Aorta (tissue), 5 donors: ENCODE results near the gene SOX11. TPM values are rescaled to one million over a fixed set of nuclear protein-coding genes. Genes with fewer than 3 reads are reported as not detected.
A peak's percentile ranks its signal among the peaks of the same experiment; 100 is the strongest.

Experiments
- ATAC-seq: fragments of 200-7000 bp; cut with Tn5 transposase; one replicate; pipeline ENCODE4 v1.9.1; 2022; ENCODE audit warnings: moderate library complexity; ENCODE audit not compliant: low FRiP score
- DNase-seq, 2 donors: peaks; one replicate each; pipeline ENCODE4 v3.0.0-alpha.2; 2020
- H3K27ac ChIP-seq, 2 donors: one replicate each; pipeline ENCODE4 v1.5.1; 2013; ENCODE audit warnings: low read length in 2 of 2, mild to moderate bottlenecking in 2 of 2, moderate library complexity in 2 of 2, control low read depth in 1 of 2, inconsistent platforms in 1 of 2, low read depth in 1 of 2
- H3K27me3 ChIP-seq, 2 donors: one replicate each; pipeline ENCODE4 v1.6.1; 2013; ENCODE audit warnings: control low read depth in 1 of 2, low read length in 1 of 2, mild to moderate bottlenecking in 1 of 2, moderate library complexity in 1 of 2; ENCODE audit not compliant: insufficient read depth in 2 of 2, control insufficient read depth in 1 of 2
- H3K36me3 ChIP-seq, 2 donors: one replicate each; pipeline ENCODE4 v1.6.1; 2013; ENCODE audit warnings: control low read depth in 1 of 2, low read length in 1 of 2, mild to moderate bottlenecking in 1 of 2; ENCODE audit not compliant: insufficient read depth in 2 of 2, control insufficient read depth in 1 of 2
- H3K4me1 ChIP-seq, 2 donors: one replicate each; pipeline ENCODE4 v1.6.1; 2013; ENCODE audit warnings: low read length in 2 of 2, control low read depth in 1 of 2, mild to moderate bottlenecking in 1 of 2, moderate library complexity in 1 of 2; ENCODE audit not compliant: insufficient read depth in 2 of 2, control insufficient read depth in 1 of 2
- H3K4me3 ChIP-seq, 2 donors: one replicate each; pipeline ENCODE4 v1.5.1; 2013; ENCODE audit warnings: low read length in 2 of 2, control low read depth in 1 of 2, mild to moderate bottlenecking in 1 of 2
- H3K9me3 ChIP-seq: one replicate; pipeline ENCODE4 v1.6.1; 2013; ENCODE audit warnings: mild to moderate bottlenecking, low read length; ENCODE audit not compliant: control insufficient read depth
- WGBS, 2 donors: extraction: QIAGEN DNeasy Blood & Tissue Kit; methylation state at CpG; one replicate each; pipeline ENCODE4 v1.1.7; 2013; 5-methylcytosine and 5-hydroxymethylcytosine counted together
- intact Hi-C, 2 donors: fragments of 100-400 bp; cut with DNase I; formaldehyde crosslinking; loops; one replicate each; pipeline versions ENCODE4 v1.14.2 to v1.15.0; 2022
- polyA plus RNA-seq, 2 donors: library from polyadenylated mRNA; stranded (reverse); fragments of 200-250 nt; gene quantifications; one replicate each; pipeline ENCODE4 v1.2.3, GENCODE V29; 2013
- total RNA-seq, 2 donors: library from RNA; stranded (reverse); fragmentation: NEBNext Ultra II Directional; extraction: Animal tissue kit (Norgen Biotek cat#: 25700); gene quantifications; one replicate each; pipeline ENCODE4 v1.2.1, GENCODE V29; 2021
- donor health status: healthy with polysubstance abuse.
- donor health status: Bipolar disorder and iron deficiency.
- donor health status: DM: no; HTN: no; CAD: no.
- donor health status: DM: no; HTN: no; CAD: no.
- donor health status: DM: yes; HTN: yes; CAD: no.

The SOX11 gene
- total and polyA plus RNA-seq, 4 donors = 0.03 TPM; not detected in 3

- no peak for ATAC-seq
- intact Hi-C loops = no loop called here
These were observed 13.3 kb downstream of the SOX11 start for GRCh38 chr2:5705490-5705889.

GRCh38 chr2:5706717-5707455 lies 14.7 kb downstream of the SOX11 start:
- H3K9me3 ChIP-seq = no peaks in the 10 kb centered on the region
- no peak overlapping the region for H3K4me3 ChIP-seq
- peaks cover 0 to 4% of the 10 kb centered on the region in 2 donors for H3K27me3 ChIP-seq
- intact Hi-C loops = no loop called here
- peak; percentile 7 for ATAC-seq
- WGBS, 2 donors = 82 to 85% methylated on average over 56 of the region's 56 CpGs
- no peak for DNase-seq
- H3K36me3 ChIP-seq = no peaks in the 10 kb centered on the region
- H3K27ac ChIP-seq = no peak overlapping the region
- H3K4me1 ChIP-seq = no peaks in the 10 kb centered on the region

More at GRCh38 chr2:5705490-5705889, 13.3 kb downstream of the SOX11 start:
- H3K9me3 ChIP-seq = no peaks in the 10 kb centered on the region
- no peaks in the 10 kb centered on the region for H3K36me3 ChIP-seq
- 95 to 100% methylated on average over 4 of the region's 4 CpGs for WGBS, 2 donors
- no peak overlapping the region for H3K4me3 ChIP-seq
- H3K4me1 ChIP-seq = no peaks in the 10 kb centered on the region
- H3K27me3 ChIP-seq = peaks cover 0 to 4% of the 10 kb centered on the region in 2 donors
- H3K27ac ChIP-seq = no peak overlapping the region
- DNase-seq = no peak

- Histone ChIP-seq H3K36me3 (no peaks in the 10 kb centered on the region), H3K4me1 (no peaks in the 10 kb centered on the region), H3K27ac (no peak overlapping the region), H3K9me3 (peaks cover 1% of the 10 kb centered on the region), H3K27me3 (no peaks in the 10 kb centered on the region), H3K4me3 (no peak overlapping the region)
- ATAC-seq (no peak), DNase-seq (no peak)
- 43 to 49% methylated on average over 6 of the region's 6 CpGs for WGBS, 2 donors
- intact Hi-C loops = no loop called here
These were observed 18.4 kb downstream of the SOX11 start for GRCh38 chr2:5710615-5711014.

GRCh38 chr2:5713101-5713500 lies 20.9 kb downstream of the SOX11 start:
- H3K27ac ChIP-seq = no peak overlapping the region
- ATAC-seq (no peak), DNase-seq (no peak)
- WGBS, 2 donors = 69 to 72% methylated on average over 2 of the region's 2 CpGs
- no peaks in the 10 kb centered on the region for H3K36me3 ChIP-seq
- no peaks in the 10 kb centered on the region for H3K27me3 ChIP-seq
- intact Hi-C loops = no loop called here
- peaks cover 3% of the 10 kb centered on the region for H3K9me3 ChIP-seq
- no peaks in the 10 kb centered on the region for H3K4me1 ChIP-seq
- H3K4me3 ChIP-seq = no peak overlapping the region

- intact Hi-C loops = no loop called here
- DNase-seq (no peak), ATAC-seq (no peak)
- H3K27ac ChIP-seq = no peak overlapping the region
- H3K9me3 ChIP-seq = peaks cover 4% of the 10 kb centered on the region
- H3K4me3 ChIP-seq = no peak overlapping the region
- no peaks in the 10 kb centered on the region for H3K36me3 ChIP-seq
- peaks cover 0 to 2% of the 10 kb centered on the region in 2 donors for H3K27me3 ChIP-seq
- H3K4me1 ChIP-seq = no peaks in the 10 kb centered on the region
- 76 to 86% methylated on average over 4 of the region's 4 CpGs for whole genome bisulfite sequencing, 2 donors
These were observed 27.6 kb downstream of the SOX11 start for GRCh38 chr2:5719629-5720334.

GRCh38 chr2:5720426-5720825 lies 28.2 kb downstream of the SOX11 start:
- ATAC-seq (no peak), DNase-seq (no peak)
- 55% methylated on average over 7 of the region's 7 CpGs for WGBS, 2 donors

GRCh38 chr2:5722236-5722635 lies 30.1 kb downstream of the SOX11 start:
- 92 to 94% methylated on average over 5 of the region's 5 CpGs for WGBS, 2 donors
- no peaks in the 10 kb centered on the region for H3K36me3 ChIP-seq
- intact Hi-C loops = no loop called here
- H3K4me1 ChIP-seq = no peaks in the 10 kb centered on the region
- no peak overlapping the region for H3K27ac ChIP-seq
- DNase-seq (no peak), ATAC-seq (no peak)
- peaks cover 0 to 2% of the 10 kb centered on the region in 2 donors for H3K27me3 ChIP-seq
- peaks cover 4% of the 10 kb centered on the region for H3K9me3 ChIP-seq
- H3K4me3 ChIP-seq = no peak overlapping the region

More at GRCh38 chr2:5720426-5720825, 28.2 kb downstream of the SOX11 start:
- Histone ChIP-seq H3K4me3 (no peak overlapping the region), H3K9me3 (peaks cover 4% of the 10 kb centered on the region), H3K4me1 (no peaks in the 10 kb centered on the region), H3K27ac (no peak overlapping the region), H3K36me3 (no peaks in the 10 kb centered on the region), H3K27me3 (peaks cover 0 to 2% of the 10 kb centered on the region in 2 donors)
- intact Hi-C loops = no loop called here

GRCh38 chr2:5723791-5724735 lies 31.9 kb downstream of the SOX11 start:
- no peaks in the 10 kb centered on the region for H3K9me3 ChIP-seq
- DNase-seq (no peak), ATAC-seq (no peak)
- intact Hi-C loops = no loop called here
- H3K36me3 ChIP-seq = no peaks in the 10 kb centered on the region
- WGBS, 2 donors = 89% methylated on average over 17 of the region's 17 CpGs
- H3K4me3 ChIP-seq = no peak overlapping the region
- no peaks in the 10 kb centered on the region for H3K4me1 ChIP-seq
- H3K27ac ChIP-seq = no peak overlapping the region
- H3K27me3 ChIP-seq = no peaks in the 10 kb centered on the region
